ENCODE measurements around the gene RAD51.

DNA sequence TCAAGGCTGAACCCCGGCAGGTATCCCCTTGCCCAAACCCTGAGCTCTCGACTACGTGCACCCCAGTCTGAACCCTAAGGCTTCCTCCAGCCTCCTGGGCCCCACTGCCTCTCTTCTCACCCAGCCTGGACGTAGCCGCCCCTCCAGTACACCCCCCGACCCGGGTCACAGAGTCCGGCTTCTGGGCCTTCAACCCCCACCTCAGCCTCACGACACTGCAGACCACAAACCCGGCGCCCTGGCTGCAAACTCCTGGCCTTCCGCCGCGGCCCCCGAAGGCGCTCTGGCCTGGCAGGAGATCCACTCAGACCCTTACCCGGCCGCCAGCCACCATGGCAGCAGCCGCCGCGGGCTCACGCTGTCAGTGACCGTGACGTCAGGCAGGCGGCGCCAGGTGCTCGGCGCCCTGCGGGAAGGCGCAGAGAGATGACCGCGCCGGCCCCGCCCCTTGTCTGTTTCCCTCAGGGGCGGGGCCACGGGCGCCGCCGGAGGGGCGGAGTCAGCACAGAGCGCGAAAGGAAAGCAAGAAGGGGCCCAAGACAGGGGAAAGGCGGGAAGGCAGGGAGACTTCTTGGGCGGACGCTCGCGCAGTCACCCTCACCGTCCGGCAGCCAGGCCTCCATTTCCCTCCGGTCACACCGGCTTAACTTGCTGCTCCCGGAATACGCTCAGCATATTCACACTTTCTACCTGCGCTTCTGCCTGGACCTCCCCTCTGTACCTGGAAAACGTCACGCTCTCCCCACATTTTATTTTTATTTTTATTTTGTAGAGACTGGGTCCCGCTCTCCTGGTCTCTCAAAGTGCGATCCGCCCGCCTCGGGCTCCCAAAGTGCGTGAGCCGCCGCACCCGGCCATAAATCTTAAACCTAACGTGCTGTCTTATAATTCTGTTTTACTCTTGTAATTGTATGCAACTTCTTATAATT lies 60.2 kb downstream of the RAD51 start, which contains the start of gene RMDN3:
- TF ChIP-seq, protein P1, sequence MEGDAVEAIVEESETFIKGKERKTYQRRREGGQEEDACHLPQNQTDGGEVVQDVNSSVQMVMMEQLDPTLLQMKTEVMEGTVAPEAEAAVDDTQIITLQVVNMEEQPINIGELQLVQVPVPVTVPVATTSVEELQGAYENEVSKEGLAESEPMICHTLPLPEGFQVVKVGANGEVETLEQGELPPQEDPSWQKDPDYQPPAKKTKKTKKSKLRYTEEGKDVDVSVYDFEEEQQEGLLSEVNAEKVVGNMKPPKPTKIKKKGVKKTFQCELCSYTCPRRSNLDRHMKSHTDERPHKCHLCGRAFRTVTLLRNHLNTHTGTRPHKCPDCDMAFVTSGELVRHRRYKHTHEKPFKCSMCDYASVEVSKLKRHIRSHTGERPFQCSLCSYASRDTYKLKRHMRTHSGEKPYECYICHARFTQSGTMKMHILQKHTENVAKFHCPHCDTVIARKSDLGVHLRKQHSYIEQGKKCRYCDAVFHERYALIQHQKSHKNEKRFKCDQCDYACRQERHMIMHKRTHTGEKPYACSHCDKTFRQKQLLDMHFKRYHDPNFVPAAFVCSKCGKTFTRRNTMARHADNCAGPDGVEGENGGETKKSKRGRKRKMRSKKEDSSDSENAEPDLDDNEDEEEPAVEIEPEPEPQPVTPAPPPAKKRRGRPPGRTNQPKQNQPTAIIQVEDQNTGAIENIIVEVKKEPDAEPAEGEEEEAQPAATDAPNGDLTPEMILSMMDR (conservative IDR thresholded peaks at IDR 0.05; ENCODE audit: low read length): no peak
- TF ChIP-seq EZH2phosphoT487 (IDR thresholded peaks at IDR 0.05; ENCODE audit: borderline replicate concordance): no peak

Measured in Loucy (cell line).